ENCODE results near the gene TPX2.

Gene TPX2

GRCh38 chr20:31707258-31707615 is 31.9 kb upstream of the TPX2 start:
- DNase-seq: no peak

GRCh38 chr20:31707994-31708735 is 30.9 kb upstream of the TPX2 start:
- DNase-seq: peak; percentile 91 to 95

DNA sequence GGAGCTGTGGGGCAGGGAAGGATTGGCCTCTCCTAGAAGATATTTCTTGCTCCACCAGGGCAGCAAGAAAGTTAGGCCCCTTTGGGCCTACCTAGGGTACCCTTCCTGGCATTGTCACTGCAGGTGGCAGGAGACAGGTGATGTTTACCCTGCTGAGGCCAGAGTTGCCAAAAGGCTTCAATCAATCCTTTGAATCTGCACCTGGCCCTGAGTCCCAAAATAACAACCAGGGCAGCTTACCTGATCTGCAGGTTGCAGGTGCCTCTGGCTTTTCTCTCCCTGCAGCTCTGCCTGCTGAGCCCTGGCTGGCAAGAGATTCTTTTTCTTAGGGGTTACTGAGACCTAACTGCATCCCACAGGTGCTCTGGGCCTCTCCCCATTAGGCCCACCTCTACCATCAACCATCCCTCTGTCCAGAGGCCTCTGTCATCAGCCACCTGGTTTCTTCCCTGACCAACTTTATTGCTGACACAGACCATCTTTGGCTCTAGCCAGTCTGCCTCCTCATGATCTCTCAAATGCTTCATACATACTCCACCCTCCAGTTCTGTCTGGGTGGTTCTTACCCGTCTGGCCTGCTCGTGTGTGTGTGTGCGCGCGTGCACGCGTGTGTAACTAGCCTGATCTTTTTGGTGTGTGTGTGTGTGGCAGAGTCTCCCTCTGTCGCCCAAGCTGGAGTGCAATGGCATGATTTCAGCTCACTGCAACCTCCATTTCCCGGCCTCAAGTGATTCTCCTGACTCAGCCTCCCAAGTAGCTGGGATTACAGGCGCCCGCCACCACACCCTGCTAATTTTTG is 30.2 kb upstream of the TPX2 start:
- peak; percentile 89 to 98 for DNase-seq

DNA sequence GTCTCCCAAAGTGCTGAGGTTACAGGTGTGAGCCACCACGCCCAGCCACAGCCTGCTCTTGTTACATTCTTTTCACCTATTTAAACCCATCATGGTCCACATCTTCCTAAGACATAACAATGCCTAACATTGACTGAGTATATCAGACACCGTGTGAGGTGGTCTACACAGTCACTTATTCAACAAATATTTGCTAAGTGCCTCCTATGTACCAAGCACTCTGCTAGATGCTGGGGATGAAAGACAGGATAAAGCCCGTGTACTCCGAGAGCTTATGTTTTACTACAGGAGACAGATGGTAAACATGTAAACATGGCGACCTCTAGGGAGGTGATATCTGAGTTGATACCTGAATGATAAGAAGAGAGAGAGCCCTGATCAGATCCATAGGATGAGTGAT is 29.2 kb upstream of the TPX2 start:
- no peak for DNase-seq

DNA sequence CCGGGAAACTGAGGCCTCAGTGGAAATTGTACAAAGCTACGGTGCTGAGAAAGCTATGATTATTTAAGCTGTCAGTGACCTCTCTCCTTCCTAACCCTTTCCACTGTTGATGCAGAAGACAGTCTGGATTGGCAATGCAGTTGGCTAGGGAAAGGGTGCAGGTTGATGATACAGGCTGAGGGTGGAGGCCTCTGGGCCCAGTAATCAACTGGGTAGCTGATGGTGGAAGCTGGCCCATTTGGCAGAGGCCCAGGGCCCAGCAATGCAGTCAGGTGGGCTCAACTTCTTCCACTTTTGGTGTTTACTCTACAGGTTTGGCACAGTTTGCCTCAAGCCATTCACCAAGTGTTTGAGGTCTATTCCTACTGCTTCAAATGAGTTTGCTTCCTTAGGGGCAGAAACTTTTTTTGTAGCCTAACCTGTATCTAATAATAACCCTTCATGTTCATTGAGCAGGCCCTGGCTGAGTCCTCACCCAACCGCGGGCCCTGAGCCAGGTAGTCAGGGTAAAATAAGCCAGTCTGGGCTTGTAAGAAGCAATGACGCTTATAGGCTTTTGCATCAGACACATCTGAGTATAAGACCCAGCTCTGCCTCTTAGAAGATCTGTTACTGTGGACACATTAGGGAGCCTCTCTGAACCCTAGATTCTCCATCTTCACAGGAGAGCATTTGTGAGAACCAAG is 28.5 kb upstream of the TPX2 start:
- peak; percentile 27 to 78 for DNase-seq

DNA sequence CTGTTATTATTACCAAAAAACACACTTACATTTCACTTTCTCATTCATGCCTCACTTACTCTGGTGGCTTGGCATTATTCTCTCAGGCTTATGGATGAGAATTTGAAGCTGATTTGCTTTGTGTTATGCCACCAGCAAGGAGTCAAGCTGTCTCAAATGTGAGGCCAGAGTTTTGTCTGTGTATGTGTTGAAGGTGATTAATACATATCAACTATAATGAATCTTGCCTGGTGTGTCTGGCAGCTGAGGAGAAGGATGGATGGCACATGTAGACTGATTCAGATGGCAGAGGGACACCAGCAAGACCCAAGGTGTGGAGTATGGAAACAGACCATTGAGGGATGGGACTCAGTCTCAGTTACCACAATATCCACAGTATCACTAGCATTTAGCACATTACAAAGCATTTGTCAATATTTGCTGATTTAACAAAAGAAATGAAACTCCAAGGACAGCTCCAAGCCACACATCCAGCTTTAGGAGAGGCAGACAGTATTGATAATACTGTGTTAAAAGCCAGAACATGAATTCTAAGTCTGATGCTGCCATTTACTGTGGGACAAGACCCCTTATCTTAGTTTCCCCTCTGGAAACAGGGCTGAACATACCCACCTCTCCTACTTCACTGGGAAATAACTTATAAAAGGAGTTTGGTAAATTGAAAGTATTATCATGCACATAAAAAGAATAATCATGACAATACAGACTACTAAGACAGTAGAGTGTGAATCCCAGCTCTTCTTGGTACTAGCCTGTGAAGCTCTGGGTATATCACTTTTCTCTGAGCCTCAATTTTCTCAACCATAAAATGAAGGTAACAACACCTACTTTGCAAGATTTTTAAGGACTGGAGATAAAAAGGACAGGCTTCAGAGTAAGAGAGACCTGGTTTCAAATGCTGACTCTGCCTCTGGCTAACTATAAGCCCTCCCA is 27.6 kb upstream of the TPX2 start:
- peak; percentile 33 to 63 for DNase-seq

DNA sequence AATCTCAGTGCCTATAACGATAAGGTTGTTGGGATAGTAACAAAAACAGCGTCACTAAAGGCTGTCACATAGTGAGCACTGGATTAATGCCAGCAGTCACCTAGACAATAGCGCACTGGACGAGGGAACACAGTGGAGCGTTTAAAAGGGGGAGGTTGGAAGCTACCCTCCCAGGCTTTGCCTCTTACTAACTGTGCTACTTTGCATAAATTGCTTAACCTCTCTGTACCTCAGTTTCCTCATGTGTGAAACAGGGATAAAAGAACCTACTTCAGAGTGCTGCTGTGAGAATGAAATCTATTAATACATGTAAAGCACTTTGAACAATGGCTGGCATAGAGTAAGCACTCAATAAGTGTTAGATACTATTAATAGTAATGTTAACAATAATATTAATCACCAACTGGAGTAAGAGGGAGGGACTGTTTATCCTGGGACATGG is 27.0 kb upstream of the TPX2 start:
- peak; percentile 81 to 92 for DNase-seq

DNA sequence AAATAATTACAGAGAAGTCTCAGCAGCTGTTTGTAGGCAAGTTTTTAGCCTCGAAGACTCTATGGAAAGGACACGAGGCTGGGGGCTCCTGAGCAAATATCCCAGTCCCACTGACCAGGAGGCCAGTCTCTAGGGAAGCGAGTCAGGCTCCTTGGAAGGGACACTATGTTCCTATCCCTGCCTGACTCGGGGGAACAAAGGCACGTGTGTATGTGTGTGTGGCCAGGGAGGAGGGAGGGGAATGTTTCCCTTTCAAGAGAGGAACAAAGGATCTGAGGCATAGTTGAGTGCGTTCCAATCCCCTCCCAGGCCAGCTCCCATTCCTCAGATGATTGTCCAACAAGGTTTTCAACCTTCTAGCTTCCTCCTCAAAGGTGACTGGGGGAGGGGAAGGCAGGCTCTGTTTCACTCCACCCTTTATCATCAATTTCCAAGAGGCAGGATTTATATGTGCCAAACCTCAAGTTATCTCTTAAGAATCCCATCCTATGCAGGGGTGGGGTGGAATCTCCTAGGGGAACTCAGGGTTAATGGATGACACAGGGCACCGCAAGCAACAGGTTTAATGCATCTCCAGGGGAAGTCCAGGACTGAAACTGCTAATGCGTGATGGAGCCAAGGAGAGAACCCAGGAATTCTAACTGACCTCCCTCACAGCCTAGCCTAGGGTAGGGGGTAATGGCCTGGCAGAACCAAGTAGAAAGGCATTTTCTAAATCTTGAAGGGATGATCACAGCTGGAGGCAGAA is 26.4 kb upstream of the TPX2 start:
- peak; percentile 59 to 62 for DNase-seq

- no peak for DNase-seq
These were observed 25.5 kb upstream of the TPX2 start for GRCh38 chr20:31713312-31714273.

GRCh38 chr20:31715766-31716165 is 23.3 kb upstream of the TPX2 start:
- DNase-seq: no peak

GRCh38 chr20:31716351-31716750 is 22.7 kb upstream of the TPX2 start:
- DNase-seq: no peak

- no peak for DNase-seq
These were observed 22.1 kb upstream of the TPX2 start for GRCh38 chr20:31716818-31717477.

GRCh38 chr20:31717478-31718201 is 21.4 kb upstream of the TPX2 start:
- no peak for DNase-seq

DNA sequence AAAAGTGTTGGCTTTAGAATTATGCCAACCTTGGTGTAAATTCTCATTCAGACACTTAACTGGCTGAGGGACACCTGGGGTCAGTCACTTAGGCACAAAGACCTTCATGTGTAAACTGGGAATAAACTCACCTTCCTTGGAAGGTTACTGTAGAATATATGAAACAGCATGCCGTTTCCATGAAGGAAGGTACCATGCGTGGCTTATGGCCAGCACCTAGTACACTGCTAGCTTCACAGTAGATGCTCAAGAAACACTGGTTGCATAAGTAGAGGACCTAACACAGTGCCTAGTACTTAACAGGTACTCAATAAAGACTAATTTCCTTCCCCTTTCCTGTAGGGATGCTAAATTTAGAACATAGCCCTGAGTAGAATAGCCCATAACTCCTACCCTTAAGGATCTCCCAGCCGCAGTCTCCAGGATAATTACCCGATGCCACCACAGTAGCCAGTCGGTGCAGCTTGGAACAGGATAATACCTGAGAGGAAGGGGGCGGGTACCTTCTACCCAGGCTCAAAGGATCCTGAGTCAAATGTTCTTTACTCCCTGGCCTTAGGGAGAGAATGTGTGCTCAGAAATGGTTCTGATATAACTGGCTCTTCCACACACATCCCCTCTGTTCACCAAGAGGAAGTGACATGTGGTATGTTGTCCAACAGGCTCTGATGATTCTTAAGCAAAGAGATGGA is 20.0 kb upstream of the TPX2 start:
- no peak for DNase-seq

GRCh38 chr20:31719644-31720485 is 19.2 kb upstream of the TPX2 start:
- no peak for DNase-seq

- DNase-seq: no peak
These were observed 18.3 kb upstream of the TPX2 start for GRCh38 chr20:31720486-31721407.
